Mucosa of descending colon (tissue), 3 donors: ENCODE data around the gene TADA2B. TPM values are rescaled to one million over a fixed set of nuclear protein-coding genes. Genes with fewer than 3 reads are reported as not detected.
"Not testable (repeated sequence)": the region's sequence is repeated elsewhere in the genome, so short reads cannot be mapped to it uniquely, and the experiment has no call there.

Experiments used
- ATAC-seq: fragments of 200-7000 bp; cut with Tn5 transposase; one replicate; pipeline ENCODE4 v1.9.1; 2020; ENCODE audit warnings: mild to moderate bottlenecking, moderate library complexity
- DNase-seq, 3 donors: peaks; one replicate each; pipeline ENCODE4 v3.0.0-alpha.2; 2020
- H3K36me3 ChIP-seq: fragments of 200-600 bp; one replicate; pipeline ENCODE4 v1.8.0; 2021; ENCODE audit warnings: low read depth, mild to moderate bottlenecking
- H3K4me1 ChIP-seq: fragments of 200-600 bp; one replicate; pipeline ENCODE4 v1.8.0; 2021; ENCODE audit warnings: low read depth, mild to moderate bottlenecking
- H3K4me3 ChIP-seq: fragments of 200-600 bp; one replicate; pipeline ENCODE4 v1.8.0; 2021; ENCODE audit warnings: mild to moderate bottlenecking
- H3K9me3 ChIP-seq: fragments of 200-600 bp; one replicate; pipeline ENCODE4 v1.8.0; 2021; ENCODE audit warnings: mild to moderate bottlenecking
- intact Hi-C, 2 donors: fragments of 100-400 bp; cut with DNase I in 1 of 2; cut with micrococcal nuclease in 1 of 2; formaldehyde crosslinking; loops; one replicate each; pipeline versions ENCODE4 v1.11.0 to v1.11.1; 2022; cut with DNase I, micrococcal nuclease
- total RNA-seq, 3 donors: library from RNA; stranded (reverse); fragmentation: NEBNext Ultra II Directional in 2 of 3; extraction: Animal tissue kit (Norgen Biotek cat#: 25700) in 2 of 3; gene quantifications; one replicate each; pipeline versions ENCODE4 v1.2.1 to v1.2.4, GENCODE V29; 2021 to 2023
- TF ChIP-seq, protein P1 (sequence below): fragments of 200-600 bp; IDR thresholded peaks from one replicate; pipeline ENCODE4 v1.8.0; 2022; ENCODE audit warnings: antibody characterized with exemption, mild to moderate bottlenecking
- donor health status: DM: no; HTN: no; CAD: no; lungs with moderate emphysema.
- donor health status: DM: no; HTN: no; CAD: no.
- donor health status: DM: no; HTN: yes; CAD: no.

TADA2B gene
- total RNA-seq, 3 donors from 2014 or later, result 22.2 to 32.7 (median 27.6) TPM

DNA sequence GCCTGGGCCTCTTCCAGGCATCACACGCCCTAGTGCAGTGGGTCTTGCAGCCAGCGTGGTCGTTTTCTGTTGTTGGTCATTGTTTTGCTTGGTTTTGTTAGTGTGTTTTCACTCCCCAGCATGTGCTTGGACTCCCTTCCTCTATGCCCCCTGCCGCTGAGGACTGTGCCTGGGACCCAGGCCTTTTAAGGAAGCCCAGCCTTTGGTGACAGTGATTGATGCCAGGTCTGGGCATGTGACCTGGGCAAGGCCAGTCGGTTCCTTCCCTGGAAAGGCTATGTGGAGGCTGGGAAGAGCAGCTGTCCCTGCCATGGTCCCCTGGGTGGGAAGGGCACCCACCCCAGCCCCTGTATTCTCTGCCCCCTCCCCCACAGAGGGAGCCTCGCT is 33.5 kb downstream of the TADA2B start:
- no peak overlapping the region for H3K4me3 ChIP-seq
- ATAC-seq, result no peak
- H3K36me3 ChIP-seq, result no peaks in the 10 kb centered on the region
- TF ChIP-seq, protein P1, sequence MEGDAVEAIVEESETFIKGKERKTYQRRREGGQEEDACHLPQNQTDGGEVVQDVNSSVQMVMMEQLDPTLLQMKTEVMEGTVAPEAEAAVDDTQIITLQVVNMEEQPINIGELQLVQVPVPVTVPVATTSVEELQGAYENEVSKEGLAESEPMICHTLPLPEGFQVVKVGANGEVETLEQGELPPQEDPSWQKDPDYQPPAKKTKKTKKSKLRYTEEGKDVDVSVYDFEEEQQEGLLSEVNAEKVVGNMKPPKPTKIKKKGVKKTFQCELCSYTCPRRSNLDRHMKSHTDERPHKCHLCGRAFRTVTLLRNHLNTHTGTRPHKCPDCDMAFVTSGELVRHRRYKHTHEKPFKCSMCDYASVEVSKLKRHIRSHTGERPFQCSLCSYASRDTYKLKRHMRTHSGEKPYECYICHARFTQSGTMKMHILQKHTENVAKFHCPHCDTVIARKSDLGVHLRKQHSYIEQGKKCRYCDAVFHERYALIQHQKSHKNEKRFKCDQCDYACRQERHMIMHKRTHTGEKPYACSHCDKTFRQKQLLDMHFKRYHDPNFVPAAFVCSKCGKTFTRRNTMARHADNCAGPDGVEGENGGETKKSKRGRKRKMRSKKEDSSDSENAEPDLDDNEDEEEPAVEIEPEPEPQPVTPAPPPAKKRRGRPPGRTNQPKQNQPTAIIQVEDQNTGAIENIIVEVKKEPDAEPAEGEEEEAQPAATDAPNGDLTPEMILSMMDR, result no peak
- H3K9me3 ChIP-seq, result no peaks in the 10 kb centered on the region
- intact Hi-C loops, result loop anchor here in 1 of 2 donors (10.0 kb wide), 1 partner anchor 102 kb away; no protein-coding TSS in a partner anchor
- no peaks in the 10 kb centered on the region for H3K4me1 ChIP-seq
- DNase-seq, result no peak

DNA sequence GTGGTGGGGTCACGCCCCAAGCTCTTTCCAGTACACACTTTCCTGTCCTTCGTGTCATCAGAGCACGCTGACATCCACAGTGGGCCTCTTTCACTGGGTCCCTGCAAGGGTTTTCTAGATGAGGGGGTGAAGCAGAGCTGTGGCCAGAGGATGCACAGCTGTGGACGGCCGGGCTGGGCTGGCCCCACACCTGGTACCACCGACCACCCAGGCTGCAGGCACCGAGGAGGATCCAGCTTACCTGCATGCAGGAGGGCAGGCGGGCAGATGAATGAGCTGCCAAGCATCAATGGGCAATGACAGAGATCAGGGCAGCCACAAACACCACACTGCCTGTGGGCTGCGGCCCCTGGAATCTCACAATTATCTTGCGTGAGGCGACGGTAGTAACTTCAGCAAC is 34.2 kb downstream of the TADA2B start:
- ATAC-seq (no peak), DNase-seq (no peak)
- no peaks in the 10 kb centered on the region for H3K36me3 ChIP-seq
- H3K4me1 ChIP-seq, result no peaks in the 10 kb centered on the region
- H3K4me3 ChIP-seq, result no peak overlapping the region
- H3K9me3 ChIP-seq, result no peaks in the 10 kb centered on the region
- TF ChIP-seq, protein P1, result no peak
- intact Hi-C loops, result loop anchor here in 1 of 2 donors (10.0 kb wide), 1 partner anchor 103 kb away; no protein-coding TSS in a partner anchor

DNA sequence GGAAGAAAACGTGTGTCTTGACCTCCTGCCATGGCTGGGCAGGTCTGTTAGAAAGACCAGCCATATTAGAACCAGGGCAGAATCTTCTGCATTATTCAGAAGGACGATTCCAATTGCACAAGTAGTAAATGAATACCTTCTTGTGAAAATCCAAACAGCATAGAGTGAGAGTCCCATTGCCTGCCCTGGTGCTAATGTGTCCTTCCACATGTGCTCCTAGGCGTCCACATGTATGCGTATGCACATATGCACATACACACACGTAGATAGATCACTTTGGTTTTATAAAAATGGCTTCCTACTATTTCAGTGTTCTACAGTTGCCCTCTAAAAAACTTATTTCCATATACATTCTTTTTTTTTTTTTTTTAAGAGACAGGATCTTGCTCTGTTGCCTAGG is 34.9 kb downstream of the TADA2B start:
- intact Hi-C loops, result loop anchor here in 1 of 2 donors (10.0 kb wide), 1 partner anchor 103 kb away; no protein-coding TSS in a partner anchor
- Histone ChIP-seq H3K36me3 (no peaks in the 10 kb centered on the region), H3K9me3 (no peaks in the 10 kb centered on the region), H3K4me3 (no peak overlapping the region), H3K4me1 (no peaks in the 10 kb centered on the region)
- ATAC-seq (no peak), DNase-seq (no peak)
- TF ChIP-seq, protein P1, result no peak

DNA sequence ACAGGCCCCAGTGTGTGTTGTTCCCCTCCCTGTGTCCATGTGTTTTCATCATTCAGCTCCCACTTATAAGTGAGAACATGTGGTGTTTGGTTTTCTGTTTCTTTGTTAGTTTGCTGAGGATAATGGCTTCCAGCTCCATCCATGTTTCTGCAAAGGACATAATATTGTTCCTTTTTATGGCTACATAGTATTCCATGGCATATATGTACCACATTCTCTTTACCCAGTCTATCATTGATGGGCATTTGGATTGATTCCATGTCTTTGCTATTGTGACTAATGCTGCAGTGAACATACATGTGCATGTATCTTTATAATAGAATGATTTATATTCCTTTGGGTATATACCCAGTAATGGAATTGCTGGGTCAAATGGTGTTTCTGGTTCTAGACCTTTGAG is 36.3 kb downstream of the TADA2B start:
- not testable (repeated sequence) for H3K4me1 ChIP-seq, H3K4me3 ChIP-seq, DNase-seq, H3K9me3 ChIP-seq, H3K36me3 ChIP-seq, ATAC-seq
- intact Hi-C loops, result loop anchor here in 1 of 2 donors (10.0 kb wide), 1 partner anchor 105 kb away; no protein-coding TSS in a partner anchor

DNA sequence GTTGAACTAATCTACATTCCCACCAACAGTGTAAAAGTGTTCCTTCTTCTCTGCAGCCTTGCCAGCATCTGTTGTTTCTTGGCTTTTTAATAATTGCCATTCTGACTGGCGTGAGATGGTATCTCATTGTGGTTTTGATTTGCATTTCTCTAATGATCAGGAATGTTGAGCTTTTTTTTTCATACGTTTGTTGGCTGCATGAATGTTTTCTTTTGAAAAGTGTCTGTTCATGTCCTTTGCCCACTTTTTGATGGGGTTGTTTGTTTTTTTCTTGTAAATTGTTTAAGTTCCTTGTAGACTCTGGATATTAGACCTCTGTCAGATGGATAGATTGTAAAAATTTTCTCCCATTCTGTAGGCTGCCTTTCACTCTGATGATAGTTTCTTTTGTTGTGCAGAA is 36.7 kb downstream of the TADA2B start:
- H3K9me3 ChIP-seq, ATAC-seq, H3K36me3 ChIP-seq, H3K4me1 ChIP-seq, H3K4me3 ChIP-seq, DNase-seq: not testable (repeated sequence)
- intact Hi-C loops, result loop anchor here in 1 of 2 donors (10.0 kb wide), 1 partner anchor 105 kb away; no protein-coding TSS in a partner anchor

DNA sequence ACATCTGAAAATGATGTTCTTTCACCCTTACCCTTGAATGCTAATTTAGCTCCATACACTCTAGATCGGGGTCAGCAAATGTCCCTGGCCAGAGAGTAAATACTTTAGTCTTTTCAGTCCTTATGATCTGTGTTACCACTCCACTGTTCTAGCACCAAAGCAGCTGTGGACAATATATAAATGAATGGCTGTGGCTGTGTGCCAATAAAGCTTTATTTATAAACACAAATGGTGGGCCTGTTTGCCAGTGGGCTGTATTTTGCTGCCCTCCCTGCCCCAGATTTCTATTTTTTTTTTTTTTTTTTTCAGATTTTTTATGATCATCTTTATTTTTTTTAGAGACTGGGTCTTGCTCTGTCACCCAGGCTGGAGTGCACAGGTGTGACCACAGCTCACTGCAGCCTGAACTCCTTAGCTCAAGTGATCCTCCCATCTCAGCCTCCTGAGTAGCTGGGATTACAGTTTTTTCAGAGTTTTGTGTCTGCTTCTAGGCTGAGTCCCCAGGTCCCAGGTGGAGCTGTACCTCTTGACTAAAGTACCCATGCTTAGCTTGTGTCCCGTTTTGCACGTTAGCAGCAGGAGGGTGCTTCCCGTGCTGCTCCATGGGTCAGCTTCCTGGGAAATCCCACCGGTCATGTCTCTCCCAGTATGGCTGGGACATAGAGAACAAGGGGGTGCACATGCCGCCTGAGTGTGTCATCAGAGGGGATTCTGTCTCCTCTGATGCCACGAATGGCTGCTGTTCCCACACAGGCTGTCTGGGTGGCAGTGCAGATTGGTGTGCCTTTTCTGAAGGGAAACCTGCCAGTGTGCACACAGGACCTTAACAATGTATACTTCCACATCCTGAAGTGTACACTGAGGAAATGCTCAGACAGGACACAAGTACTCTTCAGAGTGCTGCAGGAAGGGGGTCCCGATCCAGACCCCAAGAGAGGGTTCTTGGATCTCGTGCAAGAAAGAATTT is 40.7 kb downstream of the TADA2B start:
- ATAC-seq, result peak; percentile 61
- no peak for DNase-seq
- TF ChIP-seq, protein P1, result no peak
- H3K36me3 ChIP-seq, result no peaks in the 10 kb centered on the region
- intact Hi-C loops, result no loop called here
- H3K4me1 ChIP-seq, result no peaks in the 10 kb centered on the region
- no peak overlapping the region for H3K4me3 ChIP-seq
- no peaks in the 10 kb centered on the region for H3K9me3 ChIP-seq

DNA sequence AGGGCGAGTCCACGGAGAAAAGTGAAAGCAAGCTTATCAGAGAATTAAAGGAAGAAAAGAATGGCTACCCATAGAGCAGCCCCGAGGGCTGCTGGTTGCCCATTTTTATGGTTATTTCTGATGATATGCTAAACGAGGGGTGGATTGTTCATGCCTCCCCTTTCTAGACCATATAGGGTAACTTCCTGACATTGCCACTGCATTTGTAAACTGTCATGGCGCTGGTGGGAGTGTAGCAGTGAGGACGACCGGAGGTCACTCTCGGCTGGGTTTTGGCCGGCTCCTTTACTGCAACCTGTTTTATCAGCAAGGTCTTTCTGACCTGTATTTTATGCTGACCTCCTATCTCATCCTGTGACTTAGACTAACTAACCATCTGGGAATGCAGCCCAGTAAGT is 41.4 kb downstream of the TADA2B start:
- H3K9me3 ChIP-seq, H3K4me1 ChIP-seq, H3K4me3 ChIP-seq, intact Hi-C loops, H3K36me3 ChIP-seq, DNase-seq: not testable (repeated sequence)
- ATAC-seq, result peak; percentile 46
